Hepatocyte (in vitro differentiated cells): ENCODE data around the gene CARD19.

Source experiments
- CTCF ChIP-seq: fragments of 200-600 bp; sonication (generic); IDR thresholded peaks from 2 replicates; pipeline ENCODE4 v1.5.1; 2016; ENCODE audit warnings: antibody characterized with exemption, mild to moderate bottlenecking; ENCODE audit not compliant: poor library complexity
- EZH2phosphoT487 ChIP-seq: fragments of 200-600 bp; sonication (generic); IDR thresholded peaks from one replicate; pipeline ENCODE4 v1.6.1; 2018; ENCODE audit warnings: antibody characterized with exemption, mild to moderate bottlenecking, low read depth, moderate library complexity; ENCODE audit not compliant: unreplicated experiment, severe bottlenecking

DNA sequence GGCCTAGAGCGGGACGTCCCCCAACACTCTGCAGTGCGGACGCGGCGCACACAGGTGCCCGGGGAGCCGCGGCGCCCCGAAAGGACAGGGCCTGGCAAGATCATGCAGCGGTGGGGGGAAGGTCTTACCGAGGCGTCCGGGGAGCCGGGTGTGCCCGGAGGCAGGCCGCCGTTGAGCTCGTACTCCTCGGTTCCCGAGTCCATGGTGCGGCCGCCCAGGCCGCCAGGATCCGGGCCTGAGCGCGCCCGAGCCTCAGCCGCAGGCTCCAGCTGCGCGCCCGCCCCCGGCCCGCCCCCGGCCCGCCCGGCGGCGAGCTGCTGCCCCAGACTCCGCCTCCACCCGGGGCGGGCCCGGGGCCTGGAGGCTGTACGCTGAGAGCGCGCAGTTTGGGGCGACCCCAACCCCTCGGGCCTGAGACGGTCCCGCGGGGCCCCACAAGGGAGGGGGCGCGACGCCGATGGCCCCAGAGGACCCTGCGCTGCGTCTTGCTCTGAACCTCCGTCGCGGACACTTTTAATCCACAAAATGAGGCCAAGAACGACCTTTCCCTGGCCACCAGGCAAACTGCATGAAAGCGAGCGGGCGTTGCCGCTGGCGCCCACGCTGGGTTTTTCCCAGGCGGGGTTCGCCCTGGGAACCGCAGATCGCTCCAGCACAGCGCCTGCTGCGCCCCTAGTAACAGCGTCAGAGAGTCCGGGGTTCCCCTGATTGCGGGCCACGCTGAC, 38.2 kb downstream of the CARD19 start, which contains the start of gene NINJ1:
- no peak for TF ChIP-seq CTCF
- no peak for TF ChIP-seq EZH2phosphoT487
